HCT116 (cell line): ENCODE data around the gene SLC2A14.
"Not testable (repeated sequence)": the region's sequence is repeated elsewhere in the genome, so short reads cannot be mapped to it uniquely, and the experiment has no call there.

Experiments used
- CBX3 ChIP-seq: IDR thresholded peaks from 2 replicates; pipeline ENCODE4 v1.6.1; 2012; ENCODE audit warnings: low read depth
- ELF1 ChIP-seq: IDR thresholded peaks from 2 replicates; pipeline ENCODE4 v1.6.1; 2012; ENCODE audit warnings: low read depth, borderline replicate concordance
- EZH2 ChIP-seq: fragments of 200-600 bp; sonication (generic); IDR thresholded peaks from 2 replicates; pipeline ENCODE4 v1.6.1; 2017; ENCODE audit warnings: antibody characterized with exemption, mixed run types
- TF ChIP-seq, protein P1 (sequence below), 3 experiments: fragments of 200-600 bp in 1 of 3; sonication (generic) in 1 of 3; IDR thresholded peaks in 2 of 3; conservative IDR thresholded peaks in 1 of 3; 2 replicates each; pipeline ENCODE4 v1.5.1; 2012 to 2017; ENCODE audit warnings: low read depth in 2 of 3, low read length in 2 of 3, antibody characterized with exemption in 1 of 3, borderline replicate concordance in 1 of 3, control low read depth in 1 of 3, mild to moderate bottlenecking in 1 of 3, mixed read lengths in 1 of 3, mixed run types in 1 of 3, moderate library complexity in 1 of 3; ENCODE audit not compliant: insufficient read depth in 1 of 3

DNA sequence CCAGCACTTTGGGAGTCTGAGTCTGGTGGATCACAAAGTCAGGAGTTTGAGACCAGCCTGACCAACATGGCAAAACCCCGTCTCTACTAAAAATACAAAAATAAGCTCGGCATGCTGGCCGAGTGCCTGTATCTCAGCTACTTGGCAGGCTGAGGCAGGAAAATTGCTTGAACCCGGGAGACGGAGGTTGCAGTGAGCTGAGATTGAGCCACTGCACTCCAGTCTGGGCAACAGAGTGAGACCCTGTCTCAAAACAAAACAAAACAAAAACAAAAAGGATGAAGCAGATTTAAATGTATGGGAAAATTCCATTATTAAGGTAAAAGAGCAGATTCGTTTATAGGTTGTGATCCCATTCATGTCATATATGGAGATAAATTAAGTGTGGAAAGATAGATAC lies 66.4 kb downstream of the SLC2A14 start:
- TF ChIP-seq CBX3, EZH2, ELF1: not testable (repeated sequence)
- TF ChIP-seq, protein P1, sequence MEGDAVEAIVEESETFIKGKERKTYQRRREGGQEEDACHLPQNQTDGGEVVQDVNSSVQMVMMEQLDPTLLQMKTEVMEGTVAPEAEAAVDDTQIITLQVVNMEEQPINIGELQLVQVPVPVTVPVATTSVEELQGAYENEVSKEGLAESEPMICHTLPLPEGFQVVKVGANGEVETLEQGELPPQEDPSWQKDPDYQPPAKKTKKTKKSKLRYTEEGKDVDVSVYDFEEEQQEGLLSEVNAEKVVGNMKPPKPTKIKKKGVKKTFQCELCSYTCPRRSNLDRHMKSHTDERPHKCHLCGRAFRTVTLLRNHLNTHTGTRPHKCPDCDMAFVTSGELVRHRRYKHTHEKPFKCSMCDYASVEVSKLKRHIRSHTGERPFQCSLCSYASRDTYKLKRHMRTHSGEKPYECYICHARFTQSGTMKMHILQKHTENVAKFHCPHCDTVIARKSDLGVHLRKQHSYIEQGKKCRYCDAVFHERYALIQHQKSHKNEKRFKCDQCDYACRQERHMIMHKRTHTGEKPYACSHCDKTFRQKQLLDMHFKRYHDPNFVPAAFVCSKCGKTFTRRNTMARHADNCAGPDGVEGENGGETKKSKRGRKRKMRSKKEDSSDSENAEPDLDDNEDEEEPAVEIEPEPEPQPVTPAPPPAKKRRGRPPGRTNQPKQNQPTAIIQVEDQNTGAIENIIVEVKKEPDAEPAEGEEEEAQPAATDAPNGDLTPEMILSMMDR (IDR thresholded peaks at IDR 0.05 in 2 of 3, conservative IDR thresholded peaks at IDR 0.05 in 1 of 3; ENCODE audit: borderline replicate concordance in 1 of 3, insufficient read depth in 1 of 3, low read depth in 2 of 3, low read length in 2 of 3) = not testable (repeated sequence)
